Breast epithelium (tissue), 3 donors: ENCODE results near the gene KCNK3.

Experiments used
- POLR2A ChIP-seq: fragments of 450-650 bp; IDR thresholded peaks from one replicate; pipeline ENCODE4 v1.6.1; 2016; ENCODE audit warnings: antibody characterized with exemption, mild to moderate bottlenecking, moderate library complexity
- TF ChIP-seq, protein P1 (sequence below), 3 donors: fragments of 450-650 bp; IDR thresholded peaks; one replicate each; pipeline ENCODE4 v1.5.1; 2016 to 2017; ENCODE audit warnings: antibody characterized with exemption in 3 of 3, mild to moderate bottlenecking in 3 of 3, moderate library complexity in 3 of 3

GRCh38 chr2:26746934-26747333 lies 54.4 kb downstream of the KCNK3 start:
- TF ChIP-seq, protein P1, sequence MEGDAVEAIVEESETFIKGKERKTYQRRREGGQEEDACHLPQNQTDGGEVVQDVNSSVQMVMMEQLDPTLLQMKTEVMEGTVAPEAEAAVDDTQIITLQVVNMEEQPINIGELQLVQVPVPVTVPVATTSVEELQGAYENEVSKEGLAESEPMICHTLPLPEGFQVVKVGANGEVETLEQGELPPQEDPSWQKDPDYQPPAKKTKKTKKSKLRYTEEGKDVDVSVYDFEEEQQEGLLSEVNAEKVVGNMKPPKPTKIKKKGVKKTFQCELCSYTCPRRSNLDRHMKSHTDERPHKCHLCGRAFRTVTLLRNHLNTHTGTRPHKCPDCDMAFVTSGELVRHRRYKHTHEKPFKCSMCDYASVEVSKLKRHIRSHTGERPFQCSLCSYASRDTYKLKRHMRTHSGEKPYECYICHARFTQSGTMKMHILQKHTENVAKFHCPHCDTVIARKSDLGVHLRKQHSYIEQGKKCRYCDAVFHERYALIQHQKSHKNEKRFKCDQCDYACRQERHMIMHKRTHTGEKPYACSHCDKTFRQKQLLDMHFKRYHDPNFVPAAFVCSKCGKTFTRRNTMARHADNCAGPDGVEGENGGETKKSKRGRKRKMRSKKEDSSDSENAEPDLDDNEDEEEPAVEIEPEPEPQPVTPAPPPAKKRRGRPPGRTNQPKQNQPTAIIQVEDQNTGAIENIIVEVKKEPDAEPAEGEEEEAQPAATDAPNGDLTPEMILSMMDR (IDR thresholded peaks at IDR 0.05): no peak
- no peak for TF ChIP-seq POLR2A
